Measurements from ENCODE around the gene KMT2D. TPM values are rescaled to one million over a fixed set of nuclear protein-coding genes. Genes with fewer than 3 reads are reported as not detected.

The KMT2D gene
- polyA plus RNA-seq, 3 donors, result 44.6 to 67.6 (median 57.7) TPM

DNA sequence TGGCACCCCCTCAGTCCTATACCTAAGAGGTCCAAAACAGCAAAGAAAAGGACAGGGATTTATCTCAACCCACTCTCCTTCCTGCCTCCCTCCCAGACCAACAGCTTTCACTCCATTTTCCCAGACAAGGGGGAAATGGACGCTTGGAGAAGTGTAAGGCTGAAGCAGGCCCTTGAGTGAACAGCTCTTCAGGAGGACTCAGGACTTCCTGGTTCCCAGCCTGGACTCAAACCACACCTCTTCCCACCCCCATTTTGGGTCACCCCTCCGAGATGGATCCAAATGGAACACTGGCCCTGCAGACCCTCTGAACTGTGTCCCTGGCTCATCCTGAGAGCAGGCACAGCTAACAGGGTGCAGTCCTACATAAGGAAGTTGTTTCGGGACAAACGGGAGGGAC lies 2.7 kb downstream of the KMT2D start:
- DNase-seq (ENCODE audit: extremely low read depth in 1 of 11, low read depth in 9 of 11, low spot score in 4 of 11), result no peak

- DNase-seq (ENCODE audit: extremely low read depth in 1 of 11, low read depth in 9 of 11, low spot score in 4 of 11), result peak in 4 of 11 donors; percentile 22 to 48 (median 34)
Observed at GRCh38 chr12:49055978-49056754, 4.4 kb downstream of the KMT2D start.

DNA sequence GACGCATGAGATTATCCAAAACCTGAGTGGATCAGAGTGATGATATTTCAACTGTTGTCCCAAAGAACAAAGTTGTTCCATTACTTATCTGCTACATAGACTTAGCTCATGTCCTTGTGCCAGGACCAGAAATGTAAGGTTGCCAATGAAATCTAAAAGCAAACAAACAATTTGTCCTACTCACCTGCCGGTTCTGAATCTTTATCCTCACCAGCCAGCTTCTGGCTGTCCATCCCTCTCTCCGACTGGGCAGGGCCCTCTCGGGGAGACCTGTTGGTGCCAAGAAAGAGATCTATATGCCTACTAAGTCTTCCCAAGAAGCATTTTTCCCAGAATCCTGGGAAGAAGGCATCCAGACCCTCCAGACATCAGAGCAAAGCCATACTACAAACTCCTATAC lies 5.5 kb downstream of the KMT2D start:
- DNase-seq (ENCODE audit: extremely low read depth in 1 of 11, low read depth in 9 of 11, low spot score in 4 of 11), result no peak

DNA sequence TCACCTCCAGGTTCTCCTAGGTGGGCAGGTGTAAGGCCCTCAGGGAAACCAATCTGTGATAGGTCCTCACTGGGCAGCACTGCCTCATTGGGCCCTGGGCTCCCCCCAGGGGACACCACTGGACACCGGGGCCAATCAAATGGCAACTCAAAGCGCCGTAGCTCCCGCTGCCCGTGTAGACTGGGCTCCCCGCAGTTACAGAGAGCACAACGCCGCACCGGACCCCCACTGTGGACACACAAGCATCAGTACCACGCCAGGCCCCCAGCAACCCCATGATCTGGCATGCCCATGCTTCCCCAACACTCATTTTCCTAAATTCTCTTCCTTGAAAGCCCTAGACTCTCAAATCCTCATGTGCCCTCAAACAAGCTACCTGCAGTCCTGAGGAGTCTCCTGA lies 6.1 kb downstream of the KMT2D start:
- DNase-seq (ENCODE audit: extremely low read depth in 1 of 11, low read depth in 9 of 11, low spot score in 4 of 11), result no peak

- DNase-seq (ENCODE audit: extremely low read depth in 1 of 11, low read depth in 9 of 11, low spot score in 4 of 11), result no peak
Observed at GRCh38 chr12:49054096-49054495, 6.5 kb downstream of the KMT2D start.

DNA sequence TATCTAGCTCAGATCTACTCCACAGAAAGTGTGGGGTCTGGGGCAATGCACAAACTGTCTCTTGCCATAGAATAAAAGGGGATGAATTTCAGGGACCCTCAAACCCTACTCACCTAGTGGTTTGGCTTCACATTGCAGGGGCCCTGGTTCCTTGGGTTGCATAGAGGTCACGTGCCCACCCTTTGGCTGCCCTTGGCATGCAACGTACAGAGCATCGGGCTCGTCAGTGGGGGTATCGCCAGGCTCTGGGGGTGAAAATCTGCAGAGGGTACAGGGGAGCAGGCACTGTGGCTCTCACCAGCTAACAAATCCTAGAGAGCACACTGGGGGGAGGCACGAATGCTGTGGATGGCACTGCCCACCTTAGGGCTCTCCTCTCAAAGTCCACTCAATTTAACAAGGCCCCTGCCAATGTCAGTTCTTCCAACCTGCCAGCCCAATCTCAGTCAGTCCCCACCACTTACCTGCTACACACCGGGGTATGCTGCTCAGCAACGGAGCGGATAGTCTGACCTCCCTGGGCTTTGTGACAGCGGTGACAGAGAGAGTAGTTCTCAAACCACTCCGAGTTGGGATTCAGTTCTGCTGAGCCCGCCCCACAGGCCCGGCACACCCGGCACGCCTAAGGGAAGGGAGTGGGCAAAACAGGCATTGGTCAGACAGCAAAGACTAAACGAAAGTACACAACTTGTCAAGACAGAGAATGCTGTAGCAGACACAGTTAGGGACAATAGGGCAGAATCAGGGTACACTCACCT lies 8.0 kb downstream of the KMT2D start:
- no peak for DNase-seq (ENCODE audit: extremely low read depth in 1 of 11, low read depth in 9 of 11, low spot score in 4 of 11)

DNA sequence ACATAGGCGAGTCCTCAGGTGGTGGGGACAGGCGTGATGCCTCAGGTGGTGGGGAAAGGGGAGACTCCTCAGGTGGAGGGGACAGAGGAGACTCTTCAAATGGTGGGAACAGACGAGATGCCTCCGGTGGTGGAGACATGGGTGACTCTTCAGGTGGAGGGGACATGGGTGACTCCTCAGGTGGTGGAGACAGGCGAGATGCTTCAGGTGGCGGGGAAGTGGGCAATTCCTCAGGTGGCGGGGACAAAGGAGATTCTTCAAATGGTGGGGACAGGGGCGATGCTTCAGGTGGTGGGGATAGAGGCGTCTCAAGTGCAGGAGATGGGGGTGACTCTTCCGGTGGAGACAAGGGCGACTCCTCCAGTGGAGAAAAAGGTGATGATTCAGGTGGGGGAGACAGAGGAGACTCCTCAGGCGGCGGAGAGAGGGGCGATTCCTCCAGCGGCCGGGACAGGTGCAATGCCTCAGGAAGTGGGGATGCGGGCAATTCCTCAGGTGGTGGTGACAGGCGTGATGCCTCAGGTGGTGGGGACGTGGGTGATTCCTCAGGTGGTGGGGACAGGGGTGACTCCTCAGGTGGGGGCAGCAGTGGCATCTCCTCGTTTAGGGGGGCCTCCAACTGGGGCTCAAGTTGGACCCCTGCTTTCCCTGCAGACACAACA lies 8.7 kb downstream of the KMT2D start:
- no peak for DNase-seq (ENCODE audit: extremely low read depth in 1 of 11, low read depth in 9 of 11, low spot score in 4 of 11)

- no peak for DNase-seq (ENCODE audit: extremely low read depth in 1 of 11, low read depth in 9 of 11, low spot score in 4 of 11)
Observed at GRCh38 chr12:49051373-49051764, 9.2 kb downstream of the KMT2D start.

- no peak for DNase-seq (ENCODE audit: extremely low read depth in 1 of 11, low read depth in 9 of 11, low spot score in 4 of 11)
Observed at GRCh38 chr12:49050507-49051372, 9.9 kb downstream of the KMT2D start.

GRCh38 chr12:49049566-49050224 lies 10.9 kb downstream of the KMT2D start:
- no peak for DNase-seq (ENCODE audit: extremely low read depth in 1 of 11, low read depth in 9 of 11, low spot score in 4 of 11)

- no peak for DNase-seq (ENCODE audit: extremely low read depth in 1 of 11, low read depth in 9 of 11, low spot score in 4 of 11)
Observed at GRCh38 chr12:49048953-49049352, 11.6 kb downstream of the KMT2D start.

GRCh38 chr12:49046129-49046895 lies 14.3 kb downstream of the KMT2D start:
- no peak for DNase-seq (ENCODE audit: extremely low read depth in 1 of 11, low read depth in 9 of 11, low spot score in 4 of 11)

GRCh38 chr12:49044660-49045059 lies 15.9 kb downstream of the KMT2D start:
- no peak for DNase-seq (ENCODE audit: extremely low read depth in 1 of 11, low read depth in 9 of 11, low spot score in 4 of 11)

GRCh38 chr12:49043856-49044258 lies 16.7 kb downstream of the KMT2D start:
- DNase-seq (ENCODE audit: extremely low read depth in 1 of 11, low read depth in 9 of 11, low spot score in 4 of 11), result no peak

DNA sequence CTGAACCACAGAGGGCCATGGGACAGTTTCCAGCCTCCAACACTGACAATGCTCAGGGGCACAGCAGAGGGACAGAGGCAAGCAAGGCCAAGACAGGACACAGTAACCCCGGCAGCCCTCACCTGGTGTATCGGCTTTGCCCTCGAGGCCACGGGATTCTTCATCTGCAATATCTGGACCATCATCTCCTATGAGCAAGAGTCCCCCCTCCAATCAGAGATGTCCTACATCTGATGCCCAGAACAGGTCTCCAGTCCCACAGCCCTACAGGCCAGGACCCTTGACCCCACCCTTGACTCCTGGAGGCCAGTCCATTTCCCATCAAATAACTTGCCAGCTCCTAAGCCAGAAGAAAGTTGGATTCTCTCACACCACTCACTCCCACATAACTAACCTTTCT lies 17.4 kb downstream of the KMT2D start:
- DNase-seq (ENCODE audit: extremely low read depth in 1 of 11, low read depth in 9 of 11, low spot score in 4 of 11), result no peak

- DNase-seq (ENCODE audit: extremely low read depth in 1 of 11, low read depth in 9 of 11, low spot score in 4 of 11), result no peak
Observed at GRCh38 chr12:49041881-49042484, 18.6 kb downstream of the KMT2D start.

DNA sequence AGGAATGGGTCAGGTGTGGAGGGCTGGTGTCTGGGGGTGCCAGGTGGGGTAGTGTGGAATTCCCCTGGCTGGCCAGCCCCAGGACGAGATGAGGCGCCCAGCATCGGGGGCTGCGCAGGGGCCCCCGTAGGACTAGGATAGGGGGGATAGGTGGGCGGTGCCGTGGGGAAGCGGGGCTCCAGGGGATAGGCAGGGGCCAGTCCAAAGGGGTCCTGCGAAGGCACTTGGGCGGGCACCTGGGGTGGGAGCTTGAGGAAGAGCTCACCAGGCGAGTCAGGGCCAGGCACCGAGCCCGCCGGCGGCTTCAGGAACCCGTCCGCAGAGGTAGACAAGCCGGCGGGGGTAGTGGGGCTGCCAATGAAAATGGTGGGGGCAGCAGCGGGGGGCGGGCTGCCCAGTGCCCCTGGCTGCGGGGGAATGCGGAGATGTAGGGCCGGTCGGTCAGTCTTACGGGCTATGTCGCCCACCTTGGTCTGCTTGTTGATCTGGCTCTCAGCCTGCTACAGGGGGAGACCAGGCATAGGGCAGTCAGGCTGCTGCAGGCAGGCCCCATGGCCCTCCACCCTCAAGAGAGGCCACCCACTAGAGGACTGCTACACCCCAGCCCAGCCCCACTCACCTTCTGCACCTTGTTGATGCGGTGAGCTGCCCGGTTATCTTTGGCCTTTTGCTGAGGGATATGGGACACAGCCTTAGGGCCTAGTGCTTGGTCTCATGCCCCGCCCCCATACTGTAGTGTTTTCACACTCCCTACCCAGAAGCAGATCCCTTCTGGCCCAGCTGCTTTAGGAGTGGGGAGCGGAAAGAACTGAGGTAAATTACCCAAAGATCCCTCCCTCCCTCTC lies 19.3 kb downstream of the KMT2D start:
- no peak for DNase-seq (ENCODE audit: extremely low read depth in 1 of 11, low read depth in 9 of 11, low spot score in 4 of 11)

Data from renal cortex interstitium (tissue), 11 donors.